ENCODE measurements around the gene MRPL23.

The MRPL23 gene

DNA sequence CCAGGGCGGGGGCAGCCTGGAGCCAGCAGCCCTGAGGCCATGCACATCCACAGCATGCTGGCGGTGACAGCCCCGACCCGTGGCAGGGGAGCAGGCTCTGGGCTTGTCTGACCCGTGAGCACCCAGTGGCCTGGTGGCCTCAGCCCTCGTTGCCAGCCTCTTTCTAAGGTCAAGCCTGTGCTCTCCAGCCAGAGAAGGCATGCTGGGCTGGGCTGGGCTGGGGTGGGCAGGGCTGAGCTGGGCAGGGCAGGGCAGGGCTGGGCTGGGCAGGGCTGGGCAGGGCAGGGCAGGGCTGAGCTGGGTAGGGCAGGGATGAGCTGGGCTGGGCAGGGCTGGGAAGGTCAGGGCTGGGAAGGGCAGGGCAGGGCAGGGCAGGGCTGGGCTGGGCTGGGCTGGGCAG is 39.9 kb downstream of the MRPL23 start:
- in situ Hi-C loops (cut with HindIII; ENCODE audit: low pct_unique_long_range_greater_than_20kb, low sequenced_read_pairs): no loop called here
- TF ChIP-seq JUND (IDR thresholded peaks at IDR 0.05; ENCODE audit: low read depth): no peak
- no peak for DNase-seq (ENCODE audit: low read depth in 1 of 2, low spot score in 1 of 2)

DNA sequence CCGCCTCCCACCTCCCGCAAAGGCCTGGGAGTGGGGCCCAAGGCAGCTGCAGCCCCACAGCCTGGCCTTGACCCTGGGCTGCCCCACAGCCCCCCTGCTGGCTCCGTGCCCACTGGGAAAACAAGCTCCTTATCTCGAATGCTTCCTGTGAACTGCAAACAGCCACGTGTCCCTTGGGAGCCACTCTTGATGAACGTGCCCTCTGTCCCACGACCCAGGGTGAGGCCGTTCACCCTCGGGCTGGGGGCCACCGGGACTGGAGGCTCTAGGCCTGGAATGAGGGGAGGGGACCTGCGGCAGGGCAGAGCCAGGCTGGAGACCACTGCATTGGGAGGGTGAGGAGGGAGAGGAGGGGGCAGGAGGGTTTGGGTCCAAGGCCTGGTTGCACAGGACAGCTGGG is 41.0 kb downstream of the MRPL23 start:
- DNase-seq (ENCODE audit: low read depth in 1 of 2, low spot score in 1 of 2): no peak
- in situ Hi-C loops (cut with HindIII; ENCODE audit: low pct_unique_long_range_greater_than_20kb, low sequenced_read_pairs): no loop called here
- no peak for TF ChIP-seq JUND (IDR thresholded peaks at IDR 0.05; ENCODE audit: low read depth)

DNA sequence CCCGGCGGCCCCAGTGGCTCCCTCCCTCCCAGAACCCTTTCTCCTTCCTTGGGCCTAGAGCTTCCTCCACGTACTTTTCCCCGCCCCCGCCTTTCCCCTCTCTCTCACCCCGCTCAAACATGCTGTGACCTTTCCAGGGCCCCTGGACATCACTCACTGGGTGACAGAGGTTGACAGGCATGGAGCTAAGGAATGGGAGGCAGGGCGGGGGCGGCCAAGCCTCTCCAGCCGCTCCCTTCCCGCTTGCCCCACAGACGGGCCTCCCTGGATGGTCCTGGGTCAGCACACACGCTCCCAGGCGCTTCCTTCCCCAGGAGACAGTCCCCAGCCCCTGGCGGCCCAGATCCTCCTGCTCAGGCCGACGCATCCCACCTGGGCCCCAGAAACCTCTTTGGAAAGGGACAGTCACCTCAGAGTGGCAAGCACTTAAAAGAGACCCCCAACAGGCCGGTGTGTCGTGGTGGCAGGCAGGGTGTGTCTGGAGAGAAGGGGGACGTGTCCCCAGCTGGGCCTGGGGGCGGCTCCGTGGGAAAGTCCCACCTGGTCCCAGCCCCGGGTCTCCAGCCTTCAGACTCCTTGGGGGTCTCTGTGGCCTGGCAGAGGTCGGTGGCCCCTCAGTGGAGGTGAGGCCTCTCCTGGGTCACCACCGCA is 41.7 kb downstream of the MRPL23 start:
- in situ Hi-C loops (cut with HindIII; ENCODE audit: low pct_unique_long_range_greater_than_20kb, low sequenced_read_pairs): no loop called here
- TF ChIP-seq JUND (IDR thresholded peaks at IDR 0.05; ENCODE audit: low read depth): no peak
- no peak for DNase-seq (ENCODE audit: low read depth in 1 of 2, low spot score in 1 of 2)

DNA sequence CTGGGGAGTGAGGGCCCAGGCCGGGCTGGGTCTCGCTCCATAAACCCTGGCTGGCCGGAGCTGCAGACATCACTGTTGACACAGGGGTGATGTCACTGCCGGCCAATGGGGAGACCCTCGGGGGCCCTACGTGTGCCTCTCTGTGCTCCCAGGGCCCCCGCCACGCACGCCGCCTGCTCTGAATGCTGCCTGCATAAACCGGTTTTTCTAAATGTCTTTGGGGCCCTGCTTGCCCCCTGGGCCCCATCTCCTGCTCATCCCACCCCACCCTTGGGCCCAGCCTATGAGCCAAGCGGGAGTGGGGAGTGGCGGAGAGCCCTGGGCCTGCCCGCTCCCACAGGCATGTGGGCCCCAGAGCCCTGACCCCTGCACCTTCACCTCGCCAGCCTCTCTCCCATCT is 42.8 kb downstream of the MRPL23 start:
- no peak for DNase-seq (ENCODE audit: low read depth in 1 of 2, low spot score in 1 of 2)
- TF ChIP-seq JUND (IDR thresholded peaks at IDR 0.05; ENCODE audit: low read depth): no peak
- in situ Hi-C loops (cut with HindIII; ENCODE audit: low pct_unique_long_range_greater_than_20kb, low sequenced_read_pairs): no loop called here

DNA sequence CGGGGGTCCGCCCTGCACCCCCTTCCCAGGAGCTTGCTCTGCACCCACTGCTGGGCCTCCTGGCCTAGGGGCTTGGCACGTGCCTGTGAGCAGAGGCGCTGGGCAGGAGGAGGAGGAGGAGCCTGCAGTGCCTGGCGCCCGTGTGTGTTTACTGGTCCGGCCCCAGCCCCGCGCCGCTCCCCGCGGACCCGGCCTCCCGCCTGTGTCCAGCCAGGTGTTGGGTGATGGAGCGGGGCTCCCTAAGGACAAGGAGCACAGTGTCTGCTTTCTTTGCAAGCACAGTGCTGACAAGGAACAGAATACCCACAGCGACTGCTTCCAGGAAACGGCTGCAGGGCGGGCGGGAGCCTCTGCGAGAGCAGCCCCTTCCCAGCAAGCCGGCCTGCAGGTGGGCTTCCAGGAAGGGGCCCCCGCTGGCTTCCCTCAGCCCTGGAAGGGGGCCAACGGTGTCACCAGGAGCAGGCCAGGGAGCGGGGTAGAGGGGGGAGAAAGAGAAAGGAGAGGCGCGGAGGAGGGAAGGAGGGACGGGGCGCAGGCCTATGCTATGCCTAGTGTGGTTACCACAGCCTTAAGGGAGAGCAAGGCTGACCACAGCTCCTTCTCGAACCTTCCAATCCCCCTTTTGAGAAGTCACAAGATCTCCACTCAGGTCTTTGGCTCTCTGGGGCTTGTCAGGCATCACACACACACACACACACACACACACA is 43.9 kb downstream of the MRPL23 start:
- in situ Hi-C loops (cut with HindIII; ENCODE audit: low pct_unique_long_range_greater_than_20kb, low sequenced_read_pairs): no loop called here
- TF ChIP-seq JUND (IDR thresholded peaks at IDR 0.05; ENCODE audit: low read depth): no peak
- DNase-seq (ENCODE audit: low read depth in 1 of 2, low spot score in 1 of 2): no peak

DNA sequence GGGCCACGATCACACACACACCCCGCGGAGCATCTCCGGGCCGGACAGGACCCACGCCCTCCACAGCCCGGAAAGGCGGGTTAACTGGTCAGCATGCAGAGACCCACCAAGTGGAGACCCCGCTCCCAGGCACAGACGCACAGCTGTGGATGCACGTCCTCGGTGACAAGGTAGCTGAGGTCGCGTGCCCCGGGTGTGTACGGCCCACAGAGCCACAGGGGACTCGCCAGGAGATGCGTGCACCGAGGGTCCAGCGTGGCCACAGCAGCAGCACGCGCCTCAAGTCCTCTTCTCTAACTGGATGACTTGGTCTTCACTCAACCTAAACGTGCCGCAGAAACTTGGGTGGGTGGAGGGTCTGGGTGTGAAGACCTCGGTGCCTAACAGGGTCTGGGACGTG is 45.0 kb downstream of the MRPL23 start:
- DNase-seq (ENCODE audit: low read depth in 1 of 2, low spot score in 1 of 2): no peak
- in situ Hi-C loops (cut with HindIII; ENCODE audit: low pct_unique_long_range_greater_than_20kb, low sequenced_read_pairs): no loop called here

DNA sequence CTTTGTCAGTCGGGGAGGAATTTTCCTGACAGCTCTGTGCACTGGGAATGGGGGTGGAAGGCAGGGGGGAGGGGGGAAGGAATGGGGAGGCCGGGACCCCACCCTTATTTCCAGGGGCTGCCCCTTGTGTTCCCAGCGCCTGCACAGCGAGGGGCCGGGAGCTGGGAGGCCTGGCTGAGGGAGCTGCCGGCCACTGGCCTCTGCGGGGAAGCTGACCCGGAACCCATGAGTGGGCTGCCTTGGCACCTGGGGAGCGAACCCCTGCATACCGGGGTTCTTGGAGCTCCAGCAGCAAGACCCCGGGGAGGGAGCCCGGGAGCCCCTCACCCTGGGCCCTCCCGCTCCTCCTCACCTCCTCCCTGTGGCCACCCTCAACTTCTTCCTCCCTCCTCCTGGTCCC is 47.0 kb downstream of the MRPL23 start:
- no peak for DNase-seq (ENCODE audit: low read depth in 1 of 2, low spot score in 1 of 2)
- TF ChIP-seq JUND (IDR thresholded peaks at IDR 0.05; ENCODE audit: low read depth): no peak
- in situ Hi-C loops (cut with HindIII; ENCODE audit: low pct_unique_long_range_greater_than_20kb, low sequenced_read_pairs): no loop called here

More for the DNA sequence above, 45.0 kb downstream of the MRPL23 start:
- TF ChIP-seq JUND (IDR thresholded peaks at IDR 0.05; ENCODE audit: low read depth): no peak

DNA sequence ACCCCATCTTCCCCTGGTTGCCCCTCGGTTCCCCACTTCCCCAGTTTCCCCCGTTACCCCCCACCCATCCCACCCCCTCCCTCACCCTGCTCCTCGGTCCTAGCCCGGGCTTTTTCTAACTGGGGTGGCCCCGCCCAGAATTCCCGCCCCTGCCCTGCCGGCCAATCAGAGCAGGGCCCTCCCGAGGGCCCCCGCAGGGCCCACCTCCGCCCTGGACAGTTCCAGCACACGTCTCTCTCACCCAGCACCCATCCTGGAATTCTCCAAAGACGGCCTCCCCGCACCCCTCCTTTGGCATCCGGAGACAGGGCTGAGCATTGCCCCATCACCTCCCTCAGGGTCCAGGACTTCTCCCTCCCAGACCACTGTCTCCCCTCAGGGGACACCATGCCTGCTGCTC is 50.6 kb downstream of the MRPL23 start, which contains the start of gene H19:
TSS of gene H19 (minus strand) at position 88 of the 400 bp plus-strand sequence.
- in situ Hi-C loops (cut with HindIII; ENCODE audit: low pct_unique_long_range_greater_than_20kb, low sequenced_read_pairs): no loop called here
- no peak for DNase-seq (ENCODE audit: low read depth in 1 of 2, low spot score in 1 of 2)
- TF ChIP-seq JUND (IDR thresholded peaks at IDR 0.05; ENCODE audit: low read depth): no peak

DNA sequence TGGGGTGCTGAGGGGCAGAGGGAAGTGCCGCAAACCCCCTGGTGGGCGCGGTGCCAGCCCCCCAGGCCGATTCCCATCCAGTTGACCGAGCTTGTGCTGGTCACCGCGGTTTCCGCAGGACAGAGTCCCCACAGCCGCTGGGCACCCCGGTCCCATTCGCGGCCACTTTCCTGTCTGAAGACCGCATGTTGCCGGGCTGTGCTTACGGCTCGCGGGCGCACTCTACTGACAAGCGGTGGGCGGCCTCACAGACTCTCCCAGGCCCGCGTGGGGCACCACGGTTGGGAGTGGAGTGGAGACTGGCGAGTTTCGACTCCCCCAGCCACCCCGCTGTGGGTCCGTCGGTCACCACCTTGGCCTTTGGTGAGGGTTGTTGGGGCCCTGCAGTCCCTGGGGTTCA is 51.2 kb downstream of the MRPL23 start:
- in situ Hi-C loops (cut with HindIII; ENCODE audit: low pct_unique_long_range_greater_than_20kb, low sequenced_read_pairs): no loop called here
- DNase-seq (ENCODE audit: low read depth in 1 of 2, low spot score in 1 of 2): no peak
- no peak for TF ChIP-seq JUND (IDR thresholded peaks at IDR 0.05; ENCODE audit: low read depth)

DNA sequence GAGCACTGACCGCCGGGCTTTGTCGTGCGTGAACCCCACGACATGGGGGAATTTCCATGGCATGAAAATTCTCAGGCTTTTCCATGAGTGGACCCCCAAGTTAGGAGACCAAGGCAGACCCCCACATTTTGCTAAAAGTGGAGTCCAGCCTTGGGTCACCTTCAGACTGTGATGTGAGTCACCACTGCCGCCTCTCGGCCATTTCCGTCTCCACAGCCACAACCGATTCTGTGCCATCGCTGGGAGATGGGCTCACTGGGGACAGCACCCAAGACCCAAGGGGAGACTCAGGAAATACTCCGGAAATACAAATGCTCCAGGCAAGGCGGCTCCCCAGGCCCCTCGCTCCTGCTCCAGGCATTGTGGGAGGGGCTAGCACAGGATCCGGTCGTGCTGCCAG is 51.7 kb downstream of the MRPL23 start:
- no peak for DNase-seq (ENCODE audit: low read depth in 1 of 2, low spot score in 1 of 2)
- no peak for TF ChIP-seq JUND (IDR thresholded peaks at IDR 0.05; ENCODE audit: low read depth)
- in situ Hi-C loops (cut with HindIII; ENCODE audit: low pct_unique_long_range_greater_than_20kb, low sequenced_read_pairs): no loop called here

DNA sequence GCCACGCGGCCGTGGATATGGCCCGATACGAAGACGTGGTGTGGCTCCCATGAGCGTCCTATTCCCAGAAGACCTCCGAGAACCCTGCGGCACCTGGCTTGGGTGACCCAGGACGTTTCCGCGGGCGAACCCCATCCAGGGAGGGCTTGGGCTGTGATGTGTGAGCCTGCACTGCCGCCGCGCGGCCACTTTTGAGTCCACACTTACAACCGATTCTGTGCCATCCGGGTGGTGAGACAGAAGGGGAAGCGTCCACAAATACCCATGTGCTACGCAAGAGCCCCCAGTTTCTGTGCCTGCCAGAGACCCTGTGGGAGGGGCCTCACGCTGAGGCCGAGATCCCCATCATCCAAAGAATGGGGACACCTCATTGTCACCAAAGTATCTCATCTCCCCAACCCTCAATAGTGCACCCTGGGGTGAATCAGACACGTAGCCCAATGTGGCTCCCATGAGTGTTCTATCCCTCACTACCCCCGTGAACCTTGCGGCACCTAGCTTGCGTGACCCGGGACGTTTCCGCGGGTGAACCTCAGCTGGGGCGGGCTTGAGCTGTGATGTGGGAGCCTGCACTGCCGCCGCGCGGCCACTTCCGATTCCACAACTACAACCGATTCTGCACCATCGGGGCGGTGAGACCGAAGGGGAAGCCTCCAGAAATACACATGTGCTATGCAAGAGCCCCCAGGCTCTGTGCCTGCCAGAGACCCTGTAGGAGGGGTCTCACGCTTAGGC is 55.1 kb downstream of the MRPL23 start:
- TF ChIP-seq JUND (IDR thresholded peaks at IDR 0.05; ENCODE audit: low read depth): no peak
- in situ Hi-C loops (cut with HindIII; ENCODE audit: low pct_unique_long_range_greater_than_20kb, low sequenced_read_pairs): no loop called here
- DNase-seq (ENCODE audit: low read depth in 1 of 2, low spot score in 1 of 2): no peak

DNA sequence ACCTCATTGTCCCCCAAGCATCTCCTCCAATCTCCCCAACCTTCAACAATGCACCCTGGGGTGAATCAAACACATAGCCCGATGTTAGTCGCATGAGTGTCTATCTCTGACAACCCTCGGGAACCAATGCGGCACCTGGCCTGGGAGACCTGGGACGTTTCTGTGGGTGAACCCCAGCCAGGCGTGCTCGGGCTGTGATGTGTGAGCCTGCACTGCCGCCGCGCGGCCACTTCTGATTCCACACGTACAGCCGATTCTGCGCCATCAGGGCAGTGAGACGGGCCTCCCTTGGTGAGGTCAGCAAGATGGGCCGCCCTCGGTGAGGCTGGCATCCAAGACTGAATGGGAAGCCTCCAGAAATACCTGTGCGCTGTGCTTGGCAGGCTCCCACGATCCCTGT is 55.7 kb downstream of the MRPL23 start:
- in situ Hi-C loops (cut with HindIII; ENCODE audit: low pct_unique_long_range_greater_than_20kb, low sequenced_read_pairs): no loop called here
- TF ChIP-seq JUND (IDR thresholded peaks at IDR 0.05; ENCODE audit: low read depth): no peak
- DNase-seq (ENCODE audit: low read depth in 1 of 2, low spot score in 1 of 2): no peak

DNA sequence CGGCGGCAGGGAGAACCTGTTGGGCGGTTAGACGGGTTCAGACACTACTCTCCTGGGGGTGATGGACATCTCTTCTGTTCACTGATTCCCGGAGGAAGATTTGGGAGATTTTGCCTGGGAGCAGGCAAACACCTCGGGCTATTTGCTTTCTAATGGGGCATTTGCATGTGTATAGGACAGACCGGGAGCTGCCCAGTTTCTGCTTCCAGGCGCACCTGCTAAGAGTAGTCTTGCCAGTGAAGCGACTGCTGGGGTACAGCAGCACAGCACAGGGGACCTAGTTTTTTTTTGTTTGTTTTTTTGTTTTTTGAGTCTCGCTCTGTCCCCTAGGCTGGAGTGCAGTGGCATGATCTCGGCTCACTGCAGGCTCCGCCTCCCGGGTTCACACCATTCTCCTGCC is 57.3 kb downstream of the MRPL23 start:
- no peak for DNase-seq (ENCODE audit: low read depth in 1 of 2, low spot score in 1 of 2)
- no peak for TF ChIP-seq JUND (IDR thresholded peaks at IDR 0.05; ENCODE audit: low read depth)
- in situ Hi-C loops (cut with HindIII; ENCODE audit: low pct_unique_long_range_greater_than_20kb, low sequenced_read_pairs): no loop called here

Data from T47D (cell line).